NK-92 (cell line): ENCODE data around the gene SAMD1.
A peak's percentile ranks its signal among the peaks of the same experiment; 100 is the strongest.

Source experiments
- DNase-seq: peaks from one replicate; lab custom pipeline; 2025; ENCODE audit not compliant: unreplicated experiment; lab: John Stamatoyannopoulos, UW

The SAMD1 gene

DNA sequence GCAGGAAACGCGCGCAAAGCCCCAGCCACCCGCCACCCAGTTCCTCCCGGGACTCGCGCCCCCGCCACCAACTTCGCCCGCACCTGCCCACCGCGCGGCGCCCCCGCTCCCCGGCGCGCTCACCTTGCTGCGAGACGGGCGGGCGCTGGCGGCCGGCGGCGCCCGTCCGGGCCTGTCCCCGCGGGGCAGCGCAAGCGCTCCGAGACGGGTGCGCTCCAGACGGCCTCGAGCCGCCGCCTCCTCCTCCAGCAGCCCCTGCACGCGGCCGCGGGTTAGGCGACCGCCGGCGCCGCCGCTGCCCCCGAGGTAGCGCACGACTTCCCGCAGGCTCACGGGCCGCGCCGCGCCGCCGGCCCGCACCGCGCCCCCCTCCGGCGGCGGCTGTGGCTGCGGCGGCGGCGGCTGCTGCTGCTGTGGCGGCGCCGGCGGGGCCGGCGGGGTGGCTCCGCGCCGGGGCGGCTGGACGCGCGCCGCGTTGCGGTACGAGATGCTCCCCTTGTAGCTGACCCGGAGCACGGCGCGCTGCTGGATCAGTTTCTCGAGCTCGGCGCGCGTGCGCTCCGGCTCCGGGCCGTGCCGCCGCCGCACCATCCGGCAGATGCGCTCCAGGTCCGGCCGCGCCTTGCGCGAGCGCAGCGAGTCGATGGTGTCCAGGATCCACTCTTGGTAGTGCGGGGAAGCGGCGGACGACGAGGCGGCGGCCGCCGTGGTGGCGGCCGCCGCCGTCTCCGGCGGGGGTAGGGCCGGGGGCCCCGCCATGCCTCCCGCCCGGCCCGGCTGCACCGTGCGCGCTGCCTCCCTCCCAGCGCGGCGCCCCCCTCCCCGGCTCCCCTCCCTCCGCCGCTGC lies 666 bp downstream of the SAMD1 start:
- DNase-seq, result no peak

DNA sequence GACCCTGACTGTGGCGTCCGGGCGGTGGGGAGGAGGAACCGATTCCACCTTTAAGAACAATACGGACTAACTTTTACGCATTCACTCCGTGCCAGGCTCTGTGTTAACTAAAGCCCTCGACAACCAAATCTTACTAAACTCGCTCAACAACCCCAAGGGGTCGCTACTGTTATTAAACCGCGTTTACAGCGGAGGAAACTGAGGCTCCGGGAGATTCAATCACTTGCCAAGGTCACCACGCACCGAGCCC lies 1.2 kb downstream of the SAMD1 start:
- no peak for DNase-seq

DNA sequence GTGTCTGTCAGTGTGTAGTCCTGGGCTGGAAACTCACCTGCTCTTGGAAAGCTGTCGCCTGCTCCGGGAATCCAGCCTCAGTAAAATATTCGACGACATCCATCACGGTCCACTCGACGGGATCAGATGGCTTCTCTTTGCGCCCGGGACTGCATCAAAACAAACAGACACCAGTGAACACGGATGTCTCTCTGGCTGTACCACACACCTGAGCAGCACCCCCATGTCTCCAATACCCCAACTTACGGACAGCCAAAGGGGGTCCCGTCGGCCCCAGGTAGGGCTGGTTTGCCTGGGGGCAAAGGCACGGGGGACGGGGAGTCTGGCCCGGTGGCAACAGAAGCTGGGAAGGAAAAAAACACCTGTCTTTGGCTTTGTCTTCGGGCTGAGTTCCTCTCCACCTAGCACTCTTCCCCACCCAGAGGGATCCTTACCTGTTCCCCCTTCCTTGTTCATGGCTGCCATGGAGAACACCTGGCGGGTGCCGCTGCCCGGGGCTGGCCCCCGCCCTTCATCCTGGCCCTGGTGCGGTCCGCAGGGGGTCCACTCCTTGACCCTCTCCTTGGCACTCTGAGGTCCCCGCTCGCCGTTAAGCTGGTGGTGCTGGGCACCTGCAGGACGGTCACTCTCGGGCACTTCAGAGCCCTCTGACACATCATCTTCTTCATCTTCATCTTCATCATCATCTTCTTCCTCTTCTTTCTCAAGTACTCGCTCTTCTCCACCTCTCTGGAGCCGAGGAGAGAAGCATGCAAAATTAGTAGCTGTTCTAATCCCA lies 1.7 kb downstream of the SAMD1 start:
- DNase-seq, result no peak

DNA sequence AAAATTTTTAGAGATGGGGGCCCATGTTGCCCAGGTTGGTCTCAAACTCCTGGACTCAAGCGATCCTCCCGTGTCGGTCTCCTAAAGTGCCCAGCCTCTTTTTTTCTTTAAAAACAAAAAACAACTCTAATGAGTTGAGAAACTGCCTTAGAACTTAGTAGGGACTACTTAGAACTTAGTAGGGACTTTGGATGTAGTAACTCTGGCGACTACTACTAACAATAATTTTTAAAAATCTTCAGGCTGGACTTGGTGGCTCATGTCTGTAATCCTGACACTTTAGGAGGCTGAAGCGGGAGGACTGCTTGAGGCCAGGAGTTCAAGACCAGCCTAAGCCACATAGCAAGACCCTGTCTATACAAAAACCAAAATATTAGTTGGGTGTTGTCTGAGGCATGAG lies 4.5 kb downstream of the SAMD1 start:
- no peak for DNase-seq

DNA sequence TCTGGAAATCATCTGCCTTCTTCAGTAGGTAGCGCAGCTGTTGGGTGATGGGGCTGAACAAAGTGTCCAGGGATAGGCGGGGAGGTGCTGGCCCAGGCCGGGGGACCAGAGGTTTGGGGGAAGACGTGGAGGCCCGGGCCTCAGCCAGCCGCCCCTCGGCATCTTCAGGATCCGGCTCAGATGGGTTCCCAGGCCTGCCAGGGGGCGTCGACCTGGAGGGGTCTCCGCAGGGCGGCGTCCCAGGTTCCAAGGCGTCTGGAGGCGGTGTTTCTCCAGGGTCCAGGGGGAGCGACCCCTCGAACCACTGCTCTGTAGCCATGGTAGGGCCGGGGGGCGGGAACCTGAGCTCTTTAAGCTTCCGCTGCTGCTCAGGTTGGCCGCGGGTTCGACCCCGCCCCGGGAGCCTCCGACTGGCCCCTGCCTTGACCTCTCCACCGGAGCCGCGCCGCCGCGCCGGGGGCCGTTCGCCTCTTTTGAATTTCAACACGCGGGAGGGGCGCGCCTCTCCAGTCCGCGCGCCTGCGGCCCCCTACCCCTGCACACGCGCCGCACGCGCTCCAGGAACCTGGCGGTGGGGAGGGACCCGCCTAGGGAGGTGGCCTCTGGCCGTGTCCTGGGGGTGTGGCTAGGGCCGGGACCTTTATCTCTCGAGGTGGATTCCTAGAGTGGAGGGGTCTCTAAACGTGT lies 5.1 kb downstream of the SAMD1 start, which contains the start of gene C19orf67:
Gene C19orf67 (minus strand): TSS at position 475 of the 687 bp plus-strand sequence. CDS start 156 bp downstream, at position 319.
- DNase-seq, result no peak

DNA sequence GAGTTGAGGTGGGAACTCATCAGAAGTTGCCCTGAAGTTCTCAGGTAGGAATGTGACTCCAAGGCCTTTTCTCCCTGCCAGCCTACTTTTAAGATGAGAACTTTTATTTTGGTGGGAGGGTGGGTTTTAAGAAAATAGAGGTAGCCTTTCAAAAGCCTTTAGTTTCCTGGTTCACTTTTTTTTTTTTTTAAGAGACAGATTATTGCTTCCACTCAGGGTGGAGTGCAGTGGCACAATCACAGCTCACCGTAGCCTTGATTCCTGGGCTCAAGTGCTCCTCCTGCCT lies 7.9 kb downstream of the SAMD1 start:
- DNase-seq, result no peak

DNA sequence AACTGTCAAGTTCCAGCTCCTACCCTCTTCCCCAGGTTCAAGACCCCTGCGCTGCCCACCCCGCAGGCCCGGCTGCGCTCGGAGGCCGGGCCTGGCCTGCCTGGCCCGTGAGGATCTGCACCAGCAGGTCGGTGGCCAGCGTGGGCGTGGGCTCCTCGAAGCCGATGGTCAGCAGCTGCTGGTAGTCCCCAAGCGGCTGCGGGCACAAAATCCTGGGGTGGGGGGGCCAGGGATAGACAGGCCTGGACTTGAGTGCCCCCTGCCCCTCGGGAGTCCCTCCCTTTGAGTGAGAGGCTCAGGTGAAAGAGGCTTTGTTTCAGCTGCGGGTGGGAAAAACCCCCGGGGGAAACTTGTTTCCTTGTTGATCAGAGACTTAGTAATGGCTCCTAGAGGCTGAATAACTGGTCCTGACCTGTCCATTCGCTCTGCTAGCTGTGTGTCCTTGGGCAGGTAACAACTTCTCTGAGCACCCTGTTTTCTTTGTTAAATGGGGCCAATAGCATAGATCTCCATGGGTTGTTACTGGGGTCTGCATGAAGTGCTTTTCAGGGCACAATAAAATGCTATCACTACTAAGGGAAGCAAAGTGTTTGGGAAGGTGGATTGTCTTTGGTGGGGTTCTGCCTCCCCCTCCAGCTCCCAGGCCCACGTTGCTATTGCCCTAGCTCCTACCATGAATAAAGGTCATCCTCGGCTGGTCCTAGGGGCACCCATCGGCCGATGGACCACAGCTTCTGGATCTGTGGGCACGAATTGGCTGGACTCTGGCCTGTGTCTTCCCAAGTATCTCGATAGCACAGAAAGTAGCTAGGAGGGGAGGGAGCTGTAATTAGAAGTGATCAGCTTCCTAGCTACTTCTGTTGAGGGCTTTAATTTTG lies 8.5 kb downstream of the SAMD1 start:
- no peak for DNase-seq

DNA sequence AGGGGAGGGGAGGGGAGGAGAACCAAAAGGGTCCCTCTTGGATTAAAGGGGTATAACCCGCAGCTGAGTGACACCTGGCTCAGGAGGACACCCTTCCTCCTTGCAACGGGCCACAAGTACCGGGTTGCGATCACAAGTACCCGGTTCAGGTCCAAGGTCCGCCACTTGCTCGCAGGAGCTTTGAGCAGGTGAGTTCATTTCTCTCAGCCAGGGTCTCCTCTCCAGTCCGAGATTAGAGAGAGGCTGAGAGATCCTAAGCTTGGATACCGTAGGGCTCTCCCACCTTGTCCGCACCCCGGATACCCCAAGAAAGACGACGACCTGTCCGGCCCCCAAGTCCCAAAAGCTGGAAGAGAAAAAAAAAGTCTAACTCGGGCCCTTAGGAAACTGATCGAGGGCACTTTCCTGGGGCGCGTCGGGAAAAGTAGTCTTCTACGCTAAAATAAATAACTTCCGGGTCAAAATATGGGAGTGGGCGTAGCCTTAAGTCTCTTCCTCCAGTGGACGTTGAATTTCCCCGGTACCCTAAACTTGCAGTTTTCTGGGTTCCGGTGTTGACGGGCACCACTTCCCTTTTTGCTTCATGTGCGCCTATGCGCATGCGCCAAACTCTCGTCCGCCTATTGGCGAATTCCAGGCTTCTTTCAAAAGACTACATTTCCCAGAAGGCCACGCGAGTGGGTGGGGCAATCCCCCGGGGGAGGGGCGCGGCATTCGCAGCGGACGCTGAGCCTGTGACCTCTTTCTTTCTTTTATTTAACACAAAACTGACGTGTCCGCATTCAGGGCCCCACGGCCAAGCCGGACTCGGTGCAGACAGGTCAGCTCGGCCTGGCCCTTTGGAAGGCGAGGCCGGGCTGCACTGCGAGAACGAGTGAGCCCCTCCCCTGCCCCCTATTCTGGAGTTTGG lies 9.4 kb downstream of the SAMD1 start:
- DNase-seq, result peak; percentile 95

DNA sequence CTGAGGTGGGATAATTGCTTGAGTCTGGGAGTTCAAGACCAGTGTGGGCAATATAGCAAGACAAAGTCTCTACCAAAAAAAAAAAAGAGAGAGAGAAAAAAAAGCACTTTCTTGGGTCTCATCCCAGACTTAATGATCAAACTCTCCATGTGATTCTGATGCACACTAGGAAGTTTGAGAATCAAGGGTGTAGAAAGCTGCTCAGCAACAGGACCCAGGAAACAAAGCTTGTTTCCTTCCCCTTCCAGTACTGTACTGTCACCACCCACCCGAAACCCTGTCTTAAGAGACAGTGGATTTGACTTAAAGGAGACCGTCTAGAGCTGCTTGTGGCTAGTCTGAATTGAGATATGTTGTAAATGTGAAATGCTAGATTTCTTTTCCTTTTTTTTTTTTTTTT lies 12.1 kb downstream of the SAMD1 start:
- DNase-seq, result no peak

DNA sequence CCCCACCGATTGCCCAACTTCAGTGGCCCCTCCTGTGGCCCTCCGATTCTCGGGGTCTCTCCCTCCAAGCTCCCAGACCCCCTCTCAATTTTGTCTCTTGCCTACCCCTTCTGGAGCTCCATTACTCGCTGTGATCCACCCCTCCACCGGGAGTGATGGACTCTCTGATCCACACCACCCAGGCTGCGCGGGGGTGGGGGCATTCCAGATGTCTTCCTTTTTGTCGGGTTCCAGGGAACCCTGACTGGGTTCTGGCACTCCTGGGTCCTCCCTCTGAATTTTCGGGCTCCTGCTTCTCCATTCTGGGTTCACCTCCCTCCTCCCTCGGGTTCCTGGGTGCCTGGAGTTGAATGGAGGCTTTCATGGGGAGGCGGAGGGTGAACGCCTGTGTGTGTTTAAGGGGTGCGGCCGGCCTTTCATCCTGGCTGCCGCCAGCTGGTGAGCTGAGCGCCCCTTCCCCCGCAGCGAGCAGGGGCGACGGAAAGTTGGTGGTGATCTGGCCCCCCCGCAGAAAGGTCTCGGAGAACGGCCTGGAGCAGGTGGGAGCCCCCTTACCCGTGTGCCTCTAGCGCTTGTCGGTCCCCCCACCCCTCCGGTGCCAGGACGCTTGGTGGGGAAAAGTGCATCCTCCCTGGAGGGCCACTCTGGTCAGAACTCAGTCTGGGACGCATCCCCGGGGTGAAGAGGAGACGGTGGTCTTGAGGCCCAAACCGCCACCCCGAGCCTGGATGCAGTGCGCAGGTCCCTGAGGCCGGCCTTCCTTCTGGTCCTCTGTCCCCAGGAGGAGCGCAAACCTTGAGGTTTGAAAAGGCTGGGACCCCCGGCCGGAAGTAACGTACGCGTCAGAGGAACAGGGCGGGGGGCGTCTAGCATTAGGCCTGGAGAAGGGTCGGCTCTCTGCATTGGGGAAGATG lies 16.4 kb downstream of the SAMD1 start:
- no peak for DNase-seq

DNA sequence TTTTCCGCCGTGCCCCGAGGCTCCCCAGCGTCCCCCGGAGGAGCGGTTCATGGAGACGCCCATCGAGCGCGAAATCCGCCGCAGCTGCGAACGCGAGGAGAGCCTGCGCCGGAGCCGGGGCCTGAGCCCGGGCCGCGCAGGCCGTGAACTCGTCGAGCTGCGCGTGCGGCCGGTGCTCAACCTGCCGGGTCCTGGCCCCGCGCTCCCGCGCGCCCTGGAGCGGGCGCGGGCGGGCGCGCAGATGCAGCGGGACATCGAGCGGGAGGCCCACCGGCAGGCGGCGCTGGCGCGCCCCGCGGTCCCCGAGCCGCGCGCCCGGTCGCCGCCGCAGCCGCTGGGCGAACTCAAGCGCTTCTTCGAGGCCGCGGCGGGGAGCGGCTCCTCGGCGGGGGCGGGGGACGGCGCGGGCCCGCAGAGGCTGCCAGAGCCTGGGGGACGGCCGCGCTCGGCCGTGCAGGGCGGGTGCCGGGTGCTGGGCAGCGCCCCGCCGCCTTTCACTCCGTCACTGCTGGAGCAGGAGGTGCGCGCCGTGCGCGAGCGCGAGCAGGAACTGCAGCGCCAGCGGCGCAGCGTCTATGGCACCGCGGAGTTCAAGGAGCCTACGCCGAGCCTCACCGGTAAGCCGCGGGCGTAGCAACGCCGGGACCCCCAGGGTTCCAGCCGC lies 17.2 kb downstream of the SAMD1 start:
- DNase-seq, result no peak

DNA sequence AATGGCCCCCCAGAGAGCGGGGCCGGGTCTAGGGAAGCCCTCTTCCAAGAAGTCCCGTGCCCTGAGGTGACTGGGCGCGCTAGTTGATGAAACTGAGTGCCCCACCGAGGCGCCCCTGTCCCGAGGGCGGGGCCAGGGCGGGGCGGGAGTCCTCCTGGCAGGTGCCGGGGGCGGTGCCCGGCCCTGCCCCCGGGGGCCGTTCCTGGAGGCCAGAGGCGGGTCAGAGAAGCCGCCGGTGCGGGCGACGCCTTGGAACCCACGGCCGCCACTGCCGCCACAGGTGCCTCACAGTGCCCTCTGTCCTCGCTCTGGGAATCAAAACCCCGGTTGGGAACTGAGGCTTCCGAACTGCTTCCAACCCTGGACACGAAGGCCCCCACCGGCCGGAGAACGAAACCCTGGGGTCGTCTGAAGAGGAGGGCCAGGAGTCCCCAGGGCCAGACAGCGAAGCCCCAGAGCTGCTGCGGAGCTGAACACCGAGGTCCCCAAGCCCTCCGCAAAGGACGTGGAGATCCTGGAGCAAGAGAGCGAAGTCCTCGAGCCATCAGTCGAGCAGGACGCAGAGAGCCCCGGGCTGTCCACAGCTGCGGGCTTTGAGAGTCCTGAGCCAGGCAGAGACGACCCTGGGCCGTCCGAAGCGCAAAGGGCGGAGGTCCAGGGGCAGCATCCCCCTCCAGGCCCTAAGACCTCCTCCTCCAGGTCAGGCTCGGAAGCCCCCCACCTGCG lies 17.9 kb downstream of the SAMD1 start, which contains the start of gene MISP3:
Gene MISP3 (plus strand): TSS at position 252 of the 726 bp plus-strand sequence. CDS start 524 bp downstream, outside the sequence.
- DNase-seq, result no peak

DNA sequence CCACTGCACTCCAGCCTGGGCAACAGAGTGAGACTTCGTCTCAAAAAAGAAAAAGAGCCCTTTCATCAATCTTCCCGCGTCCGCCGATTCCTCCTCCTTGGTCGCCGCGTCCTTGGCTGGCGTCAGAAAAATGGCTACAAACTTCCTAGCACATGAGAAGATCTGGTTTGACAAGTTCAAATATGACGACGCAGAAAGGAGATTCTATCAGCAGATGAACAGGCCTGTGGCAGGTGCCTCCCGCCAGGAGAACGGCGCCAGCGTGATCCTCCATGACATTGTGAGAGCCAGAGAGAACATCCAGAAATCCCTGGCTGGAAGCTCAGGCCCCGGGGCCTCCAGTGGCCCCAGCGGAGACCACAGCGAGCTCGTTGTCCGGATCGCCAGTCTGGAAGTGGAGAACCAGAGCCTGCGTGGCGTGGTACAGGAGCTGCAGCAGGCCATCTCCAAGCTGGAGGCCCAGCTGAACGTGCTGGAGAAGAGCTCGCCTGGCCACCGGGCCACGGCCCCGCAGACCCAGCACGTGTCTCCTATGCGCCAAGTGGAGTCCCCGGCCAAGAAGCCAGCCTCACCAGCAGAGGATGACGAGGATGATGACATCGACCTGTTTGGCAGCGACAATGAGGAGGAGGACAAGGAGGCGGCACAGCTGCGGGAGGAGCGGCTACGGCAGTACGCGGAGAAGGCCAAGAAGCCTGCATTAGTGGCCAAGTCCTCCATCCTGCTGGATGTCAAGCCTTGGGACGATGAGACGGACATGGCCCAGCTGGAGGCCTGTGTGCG lies 20.1 kb downstream of the SAMD1 start:
- no peak for DNase-seq

DNA sequence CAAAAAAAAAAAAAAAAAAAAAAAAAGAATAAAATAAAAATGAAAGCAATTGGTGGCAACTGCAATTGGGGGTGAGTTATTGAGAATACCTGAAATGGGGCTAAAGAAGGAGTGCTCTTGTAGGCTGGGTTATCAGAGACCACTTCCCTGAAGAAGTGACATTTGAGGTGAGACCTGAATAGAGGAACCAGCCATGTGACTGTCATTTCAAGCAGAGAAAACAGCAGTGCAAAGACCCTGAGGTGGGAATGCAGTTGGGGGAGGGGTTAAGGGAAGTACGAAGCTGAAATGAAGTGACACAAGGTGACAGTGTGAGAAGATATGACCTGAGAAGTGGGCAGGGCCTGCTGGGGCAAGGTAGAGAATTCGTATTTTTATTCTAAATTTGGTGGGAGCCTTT lies 24.4 kb downstream of the SAMD1 start:
- DNase-seq, result no peak

DNA sequence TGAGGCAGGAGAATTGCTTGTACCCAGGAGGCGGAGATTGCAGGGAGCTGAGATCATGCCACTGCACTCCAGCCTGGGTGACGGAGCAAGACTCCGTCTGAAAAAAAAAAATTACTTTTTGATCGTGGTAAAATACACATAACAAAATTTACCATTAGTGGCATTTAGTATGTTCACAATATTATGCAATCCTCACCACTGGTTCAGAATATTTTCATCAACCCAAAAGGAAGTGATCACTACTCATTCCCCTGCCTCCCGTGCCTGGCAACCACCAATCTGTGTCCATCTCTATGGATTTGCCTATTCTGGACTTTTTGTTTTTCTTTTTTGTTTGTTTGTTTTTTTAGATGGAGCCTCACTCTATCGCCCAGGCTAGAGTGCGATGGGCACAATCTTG lies 27.4 kb downstream of the SAMD1 start:
- no peak for DNase-seq

DNA sequence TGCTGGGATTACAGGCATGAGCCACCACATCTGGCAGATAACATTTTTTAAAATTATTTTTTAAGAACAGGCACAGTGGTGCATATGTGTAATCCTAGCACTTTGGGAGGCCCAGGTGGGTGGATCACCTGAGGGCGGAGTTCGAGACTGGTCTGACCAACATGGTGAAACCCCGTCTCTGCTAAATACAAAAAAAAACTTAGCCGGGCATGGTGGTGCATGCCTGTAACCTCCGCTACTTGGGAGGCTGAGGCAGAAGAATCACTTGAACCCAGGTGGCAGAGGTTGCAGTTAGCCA lies 28.0 kb downstream of the SAMD1 start:
- no peak for DNase-seq
